ENCODE measurements around the gene HOXC12.

The HOXC12 gene

DNA sequence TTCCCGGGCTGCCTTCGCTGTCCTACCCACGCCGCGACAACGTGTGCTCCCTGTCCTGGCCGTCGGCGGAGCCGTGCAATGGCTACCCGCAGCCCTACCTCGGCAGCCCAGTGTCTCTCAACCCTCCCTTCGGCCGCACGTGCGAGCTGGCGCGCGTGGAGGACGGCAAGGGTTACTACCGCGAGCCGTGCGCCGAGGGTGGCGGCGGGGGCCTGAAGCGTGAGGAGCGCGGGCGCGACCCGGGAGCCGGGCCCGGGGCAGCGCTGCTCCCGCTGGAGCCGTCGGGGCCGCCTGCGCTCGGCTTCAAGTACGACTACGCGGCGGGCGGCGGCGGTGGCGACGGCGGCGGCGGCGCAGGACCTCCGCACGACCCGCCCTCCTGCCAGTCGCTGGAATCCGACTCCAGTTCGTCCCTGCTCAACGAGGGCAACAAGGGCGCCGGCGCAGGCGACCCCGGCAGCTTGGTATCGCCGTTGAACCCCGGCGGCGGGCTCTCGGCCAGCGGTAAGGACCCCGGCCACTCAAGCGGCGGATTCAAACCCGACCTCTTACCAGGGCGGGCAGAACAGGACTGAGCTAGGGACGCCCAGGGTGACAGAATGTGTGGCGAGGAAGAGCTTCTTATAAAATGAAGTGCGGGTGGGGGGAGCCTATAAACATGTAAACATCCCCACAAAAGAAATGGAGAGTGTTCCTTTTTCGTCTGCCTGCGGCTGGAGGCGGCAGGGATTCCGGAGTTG is 503 bp downstream of the HOXC12 start:
- Histone ChIP-seq H3K9me3 (ENCODE audit: insufficient read depth, low read length) (no peaks in the 10 kb centered on the region), H3K27me3 (ENCODE audit: low read depth, low read length) (peaks cover 13% of the 10 kb centered on the region), H3K27ac (ENCODE audit: low read length) (no peak overlapping the region), H2AFZ (ENCODE audit: low read depth, low read length) (no peak overlapping the region), H4K20me1 (ENCODE audit: insufficient read depth, low read length) (no peaks in the 10 kb centered on the region), H3K36me3 (replicated peaks; ENCODE audit: low read depth, low read length) (no peaks in the 10 kb centered on the region), H3K4me2 (ENCODE audit: low read length) (no peak overlapping the region), H3K79me2 (ENCODE audit: low read length) (no peaks in the 10 kb centered on the region), H3K9ac (ENCODE audit: low read length) (no peak overlapping the region), H3K4me1 (ENCODE audit: low read length) (peaks cover 20% of the 10 kb centered on the region), H3K4me3 (ENCODE audit: low read length) (no peak overlapping the region)
- TF ChIP-seq CTCF (IDR thresholded peaks at IDR 0.05; ENCODE audit: low read depth, low read length), result no peak
- TF ChIP-seq EZH2phosphoT487 (IDR thresholded peaks at IDR 0.05; ENCODE audit: low read depth), result no peak

DNA sequence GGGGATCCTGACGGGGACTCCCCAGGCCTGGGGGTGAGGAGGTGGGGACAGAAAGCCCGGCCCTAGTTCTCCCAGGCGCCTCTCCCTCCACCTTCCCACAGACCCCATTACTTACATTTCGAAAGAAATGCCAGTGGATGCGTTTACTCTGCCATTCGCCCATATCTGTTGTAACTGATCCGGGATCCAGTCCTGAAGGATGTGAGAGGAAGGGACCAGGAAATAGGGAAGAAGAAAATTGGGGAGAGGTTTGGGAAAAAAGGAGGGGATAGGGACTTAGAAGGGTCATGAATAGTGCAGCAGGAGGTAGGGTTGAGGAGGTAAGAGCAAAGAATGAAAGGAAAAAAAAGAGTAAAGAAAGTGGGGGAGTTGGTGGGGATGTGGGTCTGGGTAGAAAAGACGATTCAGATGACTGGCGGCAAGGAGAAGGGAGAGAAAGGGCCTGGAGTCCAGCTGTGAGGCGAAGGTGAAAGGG is 1.1 kb downstream of the HOXC12 start:
- Histone ChIP-seq H3K9ac (ENCODE audit: low read length) (no peak overlapping the region), H3K4me3 (ENCODE audit: low read length) (no peak overlapping the region), H3K27me3 (ENCODE audit: low read depth, low read length) (peaks cover 13% of the 10 kb centered on the region), H2AFZ (ENCODE audit: low read depth, low read length) (no peak overlapping the region), H3K27ac (ENCODE audit: low read length) (no peak overlapping the region), H3K79me2 (ENCODE audit: low read length) (no peaks in the 10 kb centered on the region), H3K9me3 (ENCODE audit: insufficient read depth, low read length) (no peaks in the 10 kb centered on the region), H3K36me3 (replicated peaks; ENCODE audit: low read depth, low read length) (no peaks in the 10 kb centered on the region), H4K20me1 (ENCODE audit: insufficient read depth, low read length) (no peaks in the 10 kb centered on the region), H3K4me2 (ENCODE audit: low read length) (0 out of 2 replicates have a peak overlapping the region, but pooled peaks have one; percentile 79), H3K4me1 (ENCODE audit: low read length) (peaks cover 20% of the 10 kb centered on the region)
- TF ChIP-seq CTCF (IDR thresholded peaks at IDR 0.05; ENCODE audit: low read depth, low read length) (no peak), EZH2phosphoT487 (IDR thresholded peaks at IDR 0.05; ENCODE audit: low read depth) (no peak)

DNA sequence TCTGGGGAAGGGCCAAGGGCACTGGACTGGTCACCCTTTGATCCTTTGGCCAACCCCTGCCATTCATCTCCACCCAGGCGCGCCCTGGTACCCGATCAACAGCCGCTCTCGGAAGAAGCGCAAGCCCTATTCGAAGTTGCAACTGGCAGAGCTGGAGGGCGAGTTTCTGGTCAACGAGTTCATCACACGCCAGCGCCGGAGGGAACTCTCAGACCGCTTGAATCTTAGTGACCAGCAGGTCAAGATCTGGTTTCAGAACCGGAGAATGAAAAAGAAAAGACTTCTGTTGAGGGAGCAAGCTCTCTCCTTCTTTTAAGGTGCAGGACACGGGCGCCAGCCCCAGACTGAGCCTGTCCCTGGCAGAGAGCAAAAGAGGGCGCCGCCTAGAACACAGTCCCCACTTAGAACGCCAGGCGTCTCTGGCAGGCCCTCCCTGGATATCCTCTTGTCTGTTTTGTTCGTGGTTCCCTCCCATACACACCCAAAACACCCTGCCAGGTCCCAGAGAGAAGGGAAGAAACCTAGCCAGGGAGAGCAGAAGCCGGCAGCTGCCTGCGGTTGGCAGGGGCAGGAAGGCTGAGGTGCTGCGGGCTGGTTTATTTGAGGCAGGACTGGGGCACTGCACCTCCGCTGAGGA is 1.7 kb downstream of the HOXC12 start:
- Histone ChIP-seq H3K4me3 (ENCODE audit: low read length) (peak overlapping the region; percentile 58), H3K79me2 (ENCODE audit: low read length) (no peaks in the 10 kb centered on the region), H3K27me3 (ENCODE audit: low read depth, low read length) (peaks cover 13% of the 10 kb centered on the region), H3K4me2 (ENCODE audit: low read length) (peak overlapping the region; percentile 79), H3K36me3 (replicated peaks; ENCODE audit: low read depth, low read length) (no peaks in the 10 kb centered on the region), H3K4me1 (ENCODE audit: low read length) (peaks cover 20% of the 10 kb centered on the region), H3K9ac (ENCODE audit: low read length) (peak overlapping the region; percentile 33; the same call in 1 of the 2 replicates), H3K9me3 (ENCODE audit: insufficient read depth, low read length) (no peaks in the 10 kb centered on the region), H3K27ac (ENCODE audit: low read length) (no peak overlapping the region), H4K20me1 (ENCODE audit: insufficient read depth, low read length) (no peaks in the 10 kb centered on the region), H2AFZ (ENCODE audit: low read depth, low read length) (peak overlapping the region; percentile 75)
- no peak for TF ChIP-seq EZH2phosphoT487 (IDR thresholded peaks at IDR 0.05; ENCODE audit: low read depth)
- TF ChIP-seq CTCF (IDR thresholded peaks at IDR 0.05; ENCODE audit: low read depth, low read length), result no peak; the same call in 1 of the 2 replicates

DNA sequence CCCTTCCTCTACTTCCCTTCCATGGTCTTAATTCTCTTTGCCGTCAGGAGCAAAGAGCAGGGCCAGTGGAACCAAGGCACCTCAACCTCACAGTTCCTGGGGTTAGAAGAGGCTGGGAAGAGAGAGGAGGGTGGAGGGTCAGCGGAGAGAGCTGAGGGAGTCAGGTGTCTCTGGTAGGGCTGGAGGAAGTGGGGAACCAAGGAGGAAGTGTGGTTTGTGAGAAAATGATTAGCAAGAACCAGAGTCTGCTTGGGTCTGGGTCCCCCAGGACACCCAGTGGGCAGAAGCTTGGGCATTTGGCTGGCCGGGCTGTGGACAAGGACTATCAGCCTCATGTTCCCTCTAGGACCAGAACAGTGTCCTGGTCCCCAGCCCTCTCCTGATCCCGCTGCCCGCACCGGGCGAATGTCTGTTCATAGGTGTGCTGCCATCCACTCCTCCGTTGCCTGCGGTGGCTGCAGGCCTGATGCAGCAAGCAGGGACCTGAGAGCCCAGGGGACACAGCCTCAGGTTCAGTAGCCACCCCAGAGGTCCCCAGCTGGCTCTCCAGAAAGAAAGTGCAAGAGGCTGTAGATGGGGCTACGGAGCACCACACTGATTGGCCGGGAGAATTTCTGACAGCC is 2.3 kb downstream of the HOXC12 start:
- no peaks in the 10 kb centered on the region for H3K36me3 ChIP-seq (replicated peaks; ENCODE audit: low read depth, low read length)
- H3K9me3 ChIP-seq (ENCODE audit: insufficient read depth, low read length), result no peaks in the 10 kb centered on the region
- no peaks in the 10 kb centered on the region for H3K79me2 ChIP-seq (ENCODE audit: low read length)
- no peak overlapping the region for H3K27ac ChIP-seq (ENCODE audit: low read length)
- H3K9ac ChIP-seq (ENCODE audit: low read length), result peak overlapping the region; percentile 33; the same call in 1 of the 2 replicates
- H3K27me3 ChIP-seq (ENCODE audit: low read depth, low read length), result peaks cover 13% of the 10 kb centered on the region
- H3K4me1 ChIP-seq (ENCODE audit: low read length), result peaks cover 20% of the 10 kb centered on the region
- peak overlapping the region; percentile 75 for H2AFZ ChIP-seq (ENCODE audit: low read depth, low read length)
- H3K4me3 ChIP-seq (ENCODE audit: low read length), result peak overlapping the region; percentile 58
- no peaks in the 10 kb centered on the region for H4K20me1 ChIP-seq (ENCODE audit: insufficient read depth, low read length)
- no peak for TF ChIP-seq EZH2phosphoT487 (IDR thresholded peaks at IDR 0.05; ENCODE audit: low read depth)
- no peak for TF ChIP-seq CTCF (IDR thresholded peaks at IDR 0.05; ENCODE audit: low read depth, low read length)
- H3K4me2 ChIP-seq (ENCODE audit: low read length), result peak overlapping the region; percentile 79

All from OCI-LY3 (cell line).